ENCODE data around the gene UBL3.

Gene UBL3

GRCh38 chr13:29849731-29850212 is 645 bp downstream of the UBL3 start:
- Histone ChIP-seq H3K9me3 (ENCODE audit: insufficient read depth, low read length) (no peaks in the 10 kb centered on the region), H2AFZ (ENCODE audit: low read depth, low read length) (peak overlapping the region; percentile 51; the same call in 1 of the 2 replicates), H3K4me1 (ENCODE audit: low read length) (peaks cover 24% of the 10 kb centered on the region), H3K4me3 (ENCODE audit: low read length) (peak overlapping the region; percentile 92), H3K79me2 (ENCODE audit: low read length) (peaks cover 37% of the 10 kb centered on the region), H3K4me2 (ENCODE audit: low read length) (peak overlapping the region; percentile 92), H3K27ac (ENCODE audit: low read length) (peak overlapping the region; percentile 55), H3K36me3 (replicated peaks; ENCODE audit: low read depth, low read length) (no peaks in the 10 kb centered on the region), H4K20me1 (ENCODE audit: insufficient read depth, low read length) (peaks cover 13% of the 10 kb centered on the region; the same call in 1 of the 2 replicates), H3K27me3 (ENCODE audit: low read depth, low read length) (no peaks in the 10 kb centered on the region), H3K9ac (ENCODE audit: low read length) (peak overlapping the region; percentile 92)
- TF ChIP-seq EZH2phosphoT487 (IDR thresholded peaks at IDR 0.05; ENCODE audit: low read depth) (no peak), CTCF (IDR thresholded peaks at IDR 0.05; ENCODE audit: low read depth, low read length) (no peak)

GRCh38 chr13:29849071-29849631 is 1.3 kb downstream of the UBL3 start:
- Histone ChIP-seq H3K79me2 (ENCODE audit: low read length) (peaks cover 43% of the 10 kb centered on the region), H3K4me2 (ENCODE audit: low read length) (peak overlapping the region; percentile 92), H3K27ac (ENCODE audit: low read length) (peak overlapping the region; percentile 55), H3K4me3 (ENCODE audit: low read length) (peak overlapping the region; percentile 92), H2AFZ (ENCODE audit: low read depth, low read length) (peak overlapping the region; percentile 51; the same call in 1 of the 2 replicates), H3K4me1 (ENCODE audit: low read length) (peaks cover 24% of the 10 kb centered on the region), H3K27me3 (ENCODE audit: low read depth, low read length) (no peaks in the 10 kb centered on the region), H3K9ac (ENCODE audit: low read length) (peak overlapping the region; percentile 92), H4K20me1 (ENCODE audit: insufficient read depth, low read length) (peaks cover 15% of the 10 kb centered on the region; the same call in 1 of the 2 replicates), H3K9me3 (ENCODE audit: insufficient read depth, low read length) (no peaks in the 10 kb centered on the region), H3K36me3 (replicated peaks; ENCODE audit: low read depth, low read length) (no peaks in the 10 kb centered on the region)
- TF ChIP-seq CTCF (IDR thresholded peaks at IDR 0.05; ENCODE audit: low read depth, low read length): no peak
- no peak for TF ChIP-seq EZH2phosphoT487 (IDR thresholded peaks at IDR 0.05; ENCODE audit: low read depth)

GRCh38 chr13:29847501-29847983 is 2.9 kb downstream of the UBL3 start:
- Histone ChIP-seq H3K9me3 (ENCODE audit: insufficient read depth, low read length) (no peaks in the 10 kb centered on the region), H3K9ac (ENCODE audit: low read length) (no peak overlapping the region), H4K20me1 (ENCODE audit: insufficient read depth, low read length) (peaks cover 17% of the 10 kb centered on the region; the same call in 1 of the 2 replicates), H3K27me3 (ENCODE audit: low read depth, low read length) (no peaks in the 10 kb centered on the region), H3K27ac (ENCODE audit: low read length) (no peak overlapping the region), H3K79me2 (ENCODE audit: low read length) (peaks cover 54% of the 10 kb centered on the region), H3K4me3 (ENCODE audit: low read length) (peak overlapping the region; percentile 48), H2AFZ (ENCODE audit: low read depth, low read length) (no peak overlapping the region), H3K4me1 (ENCODE audit: low read length) (peaks cover 24% of the 10 kb centered on the region), H3K4me2 (ENCODE audit: low read length) (peak overlapping the region; percentile 49), H3K36me3 (replicated peaks; ENCODE audit: low read depth, low read length) (no peaks in the 10 kb centered on the region)
- TF ChIP-seq CTCF (IDR thresholded peaks at IDR 0.05; ENCODE audit: low read depth, low read length) (no peak), EZH2phosphoT487 (IDR thresholded peaks at IDR 0.05; ENCODE audit: low read depth) (no peak)

DNA sequence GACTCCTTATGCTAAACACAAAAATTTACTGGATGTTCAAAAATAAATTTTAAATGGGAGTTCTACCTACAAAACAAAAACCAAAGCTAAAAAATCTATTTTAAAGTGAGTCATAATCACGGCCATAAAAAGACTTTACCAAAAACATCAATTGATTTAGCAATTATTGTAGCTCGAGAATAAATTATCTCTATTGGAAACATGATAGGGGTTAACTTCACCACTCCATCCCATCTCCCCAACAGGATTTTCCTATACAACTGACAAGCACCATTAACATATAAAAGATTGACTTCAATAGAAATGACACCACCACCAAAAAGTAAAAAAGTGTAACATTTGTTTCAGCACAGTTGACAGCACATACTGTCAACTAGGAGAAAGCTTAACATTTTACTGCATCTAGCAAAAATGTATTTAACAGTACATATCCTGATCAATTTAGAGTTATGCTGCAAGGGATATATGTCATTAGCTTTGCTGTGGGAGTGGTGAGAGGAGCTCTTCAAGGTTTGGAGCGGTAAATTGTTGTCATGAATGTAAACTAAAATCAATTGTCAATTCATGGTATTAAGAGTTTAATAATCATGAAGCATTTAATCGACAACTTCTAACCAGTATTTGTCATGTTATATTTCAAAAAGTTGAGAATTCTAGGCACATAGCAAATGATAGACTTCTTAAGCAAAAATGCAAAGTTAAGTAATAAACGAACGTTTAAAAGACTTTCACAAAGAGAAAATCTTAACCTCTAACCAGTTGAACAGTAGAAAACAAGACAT is 3.8 kb downstream of the UBL3 start:
- TF ChIP-seq CTCF (IDR thresholded peaks at IDR 0.05; ENCODE audit: low read depth, low read length): no peak
- no peak for TF ChIP-seq EZH2phosphoT487 (IDR thresholded peaks at IDR 0.05; ENCODE audit: low read depth)
- Histone ChIP-seq H3K4me2 (ENCODE audit: low read length) (peak overlapping the region; percentile 49), H3K9ac (ENCODE audit: low read length) (no peak overlapping the region), H2AFZ (ENCODE audit: low read depth, low read length) (no peak overlapping the region), H4K20me1 (ENCODE audit: insufficient read depth, low read length) (peaks cover 19% of the 10 kb centered on the region; the same call in 1 of the 2 replicates), H3K9me3 (ENCODE audit: insufficient read depth, low read length) (no peaks in the 10 kb centered on the region), H3K4me3 (ENCODE audit: low read length) (peak overlapping the region; percentile 48; the same call in 1 of the 2 replicates), H3K27me3 (ENCODE audit: low read depth, low read length) (no peaks in the 10 kb centered on the region), H3K36me3 (replicated peaks; ENCODE audit: low read depth, low read length) (no peaks in the 10 kb centered on the region), H3K27ac (ENCODE audit: low read length) (no peak overlapping the region), H3K4me1 (ENCODE audit: low read length) (peaks cover 24% of the 10 kb centered on the region), H3K79me2 (ENCODE audit: low read length) (peaks cover 61% of the 10 kb centered on the region)

Data from OCI-LY3 (cell line).